Endothelial cell of hepatic sinusoid (primary cell): ENCODE data around the gene PLCG1.

Experiments used
- in situ Hi-C: cut with HindIII; loops from 2 replicates; pipeline ENCODE4 v1.10.0; 2017; ENCODE audit warnings: low sequenced_read_pairs

Gene PLCG1

DNA sequence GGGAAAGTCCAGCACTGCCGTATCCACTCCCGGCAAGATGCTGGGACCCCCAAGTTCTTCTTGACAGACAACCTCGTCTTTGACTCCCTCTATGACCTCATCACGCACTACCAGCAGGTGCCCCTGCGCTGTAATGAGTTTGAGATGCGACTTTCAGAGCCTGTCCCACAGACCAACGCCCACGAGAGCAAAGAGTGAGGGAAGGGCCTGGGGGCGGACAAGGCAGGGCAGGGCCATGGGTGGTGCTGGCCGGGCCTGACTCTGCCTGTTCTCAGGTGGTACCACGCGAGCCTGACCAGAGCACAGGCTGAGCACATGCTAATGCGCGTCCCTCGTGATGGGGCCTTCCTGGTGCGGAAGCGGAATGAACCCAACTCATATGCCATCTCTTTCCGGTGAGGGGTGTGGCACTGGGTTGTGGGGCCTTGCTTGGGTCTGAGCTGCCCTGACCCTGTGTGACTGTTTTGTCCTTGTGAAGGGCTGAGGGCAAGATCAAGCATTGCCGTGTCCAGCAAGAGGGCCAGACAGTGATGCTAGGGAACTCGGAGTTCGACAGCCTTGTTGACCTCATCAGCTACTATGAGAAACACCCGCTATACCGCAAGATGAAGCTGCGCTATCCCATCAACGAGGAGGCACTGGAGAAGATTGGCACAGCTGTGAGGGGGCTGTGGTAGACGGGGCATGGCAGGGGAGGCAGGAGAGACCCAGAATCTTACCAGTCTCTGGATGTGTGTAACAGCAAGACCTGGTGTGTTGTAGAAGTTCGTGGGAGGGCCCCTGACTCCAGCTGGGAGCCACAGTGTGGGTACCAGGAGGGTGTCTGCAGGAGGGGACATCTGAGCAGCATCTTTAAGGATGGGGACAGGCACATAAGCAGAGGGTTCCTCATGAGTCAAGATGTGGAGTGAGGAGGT, 29.1 kb downstream of the PLCG1 start:
- in situ Hi-C loops, result no loop called here

DNA sequence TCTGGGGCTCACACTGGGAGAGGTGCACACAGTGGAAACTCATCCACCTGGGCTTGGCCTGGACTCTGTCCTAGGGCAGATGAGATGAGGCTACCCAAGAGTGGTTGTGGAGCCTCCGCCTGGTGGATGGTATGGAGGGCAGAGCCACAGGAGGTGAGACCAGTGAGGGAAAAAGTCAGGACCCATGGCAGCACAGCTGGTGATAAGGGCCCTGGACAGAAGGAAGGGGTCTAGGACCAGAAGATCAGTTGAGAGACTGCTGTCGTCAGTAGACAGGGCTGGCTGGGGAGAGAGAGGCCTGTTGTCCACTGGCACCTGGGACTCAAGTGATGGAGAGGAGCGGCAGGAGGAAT, 29.8 kb downstream of the PLCG1 start:
- in situ Hi-C loops, result no loop called here

GRCh38 chr20:41167481-41168253, 30.3 kb downstream of the PLCG1 start:
- in situ Hi-C loops, result no loop called here

GRCh38 chr20:41168281-41169161, 31.2 kb downstream of the PLCG1 start:
- in situ Hi-C loops, result no loop called here

- in situ Hi-C loops, result no loop called here
These were observed 31.9 kb downstream of the PLCG1 start for GRCh38 chr20:41169162-41169690.

DNA sequence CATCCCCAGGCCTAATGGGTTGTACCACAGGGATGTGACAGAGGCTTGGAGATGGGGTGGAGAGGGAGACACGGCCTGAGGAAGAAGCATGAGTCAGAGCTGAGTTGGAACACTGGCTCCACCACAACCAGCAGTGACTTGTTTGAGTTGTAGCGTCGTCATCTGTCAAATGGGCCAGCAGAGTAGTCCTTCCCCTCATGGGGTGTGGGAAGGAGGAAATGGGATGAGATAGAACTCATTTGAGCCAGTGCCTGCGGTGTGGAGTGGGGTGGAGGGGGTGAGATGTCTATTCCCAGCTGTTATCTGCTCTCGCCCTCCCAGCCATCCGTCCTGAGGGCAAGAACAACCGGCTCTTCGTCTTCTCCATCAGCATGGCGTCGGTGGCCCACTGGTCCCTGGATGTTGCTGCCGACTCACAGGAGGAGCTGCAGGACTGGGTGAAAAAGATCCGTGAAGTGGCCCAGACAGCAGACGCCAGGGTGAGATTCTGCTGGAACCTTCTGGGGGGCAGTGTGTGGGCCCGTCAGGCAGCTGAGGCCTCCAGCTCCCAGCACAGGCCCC, 32.5 kb downstream of the PLCG1 start:
- in situ Hi-C loops, result no loop called here

DNA sequence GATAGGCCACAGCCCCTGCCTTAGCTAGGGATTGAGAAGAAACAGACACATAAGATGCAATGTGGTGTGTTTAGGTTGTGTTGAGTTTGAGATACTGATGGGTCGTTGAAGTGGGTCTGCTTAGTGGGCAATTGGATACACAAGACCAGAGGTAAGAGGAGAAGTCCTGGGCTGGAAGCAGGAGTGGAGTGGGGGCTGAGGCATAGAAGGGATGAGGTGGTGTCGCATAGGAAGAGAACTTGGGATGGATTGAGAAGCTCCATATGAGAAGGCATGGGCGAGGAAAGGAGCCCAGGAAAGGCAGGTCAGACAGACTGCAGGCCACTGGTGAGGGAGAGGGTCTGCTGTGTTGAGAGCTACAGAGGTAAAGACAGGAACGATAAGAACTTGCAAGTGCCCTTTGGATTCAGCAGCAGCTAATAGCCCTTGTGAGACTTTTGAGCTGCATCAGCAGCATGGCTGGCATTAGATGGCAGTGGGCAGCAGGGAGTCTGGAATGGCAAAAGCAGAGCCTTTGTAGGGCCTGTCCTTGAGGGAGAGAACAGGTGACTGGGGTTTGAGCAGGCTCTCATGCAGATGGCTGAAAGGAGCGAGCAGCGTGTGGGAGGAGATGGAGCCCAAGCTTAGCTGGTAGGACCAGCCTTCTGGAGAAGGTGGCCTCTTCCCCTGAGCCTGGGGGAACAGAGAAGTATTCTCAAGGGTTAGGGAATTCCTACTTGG, 33.2 kb downstream of the PLCG1 start:
- in situ Hi-C loops, result no loop called here

- in situ Hi-C loops, result no loop called here
These were observed 34.5 kb downstream of the PLCG1 start for GRCh38 chr20:41171736-41172295.

GRCh38 chr20:41172296-41173140, 35.2 kb downstream of the PLCG1 start:
- in situ Hi-C loops, result no loop called here

DNA sequence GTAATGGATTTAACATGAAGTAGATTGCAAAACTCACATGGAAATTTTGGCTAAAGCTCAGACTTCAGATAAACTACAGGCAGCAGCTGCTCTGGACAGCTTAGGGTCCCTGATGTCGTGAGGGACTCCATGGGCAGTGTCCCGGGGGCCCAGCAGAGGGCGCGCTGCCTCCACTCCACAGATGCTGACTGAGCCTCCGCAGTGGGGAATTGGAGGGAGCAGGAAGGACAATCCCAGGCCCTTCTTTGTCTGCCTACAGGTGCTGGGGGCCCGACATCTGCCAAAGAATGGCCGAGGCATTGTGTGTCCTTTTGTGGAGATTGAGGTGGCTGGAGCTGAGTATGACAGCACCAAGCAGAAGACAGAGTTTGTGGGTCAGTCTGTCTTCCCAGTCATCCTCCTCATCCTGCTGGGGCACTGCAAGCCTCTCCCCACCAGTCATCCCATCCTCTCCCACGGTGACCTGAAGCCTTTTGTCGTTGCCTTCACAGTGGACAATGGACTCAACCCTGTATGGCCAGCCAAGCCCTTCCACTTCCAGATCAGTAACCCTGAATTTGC, 35.9 kb downstream of the PLCG1 start:
- in situ Hi-C loops, result no loop called here

DNA sequence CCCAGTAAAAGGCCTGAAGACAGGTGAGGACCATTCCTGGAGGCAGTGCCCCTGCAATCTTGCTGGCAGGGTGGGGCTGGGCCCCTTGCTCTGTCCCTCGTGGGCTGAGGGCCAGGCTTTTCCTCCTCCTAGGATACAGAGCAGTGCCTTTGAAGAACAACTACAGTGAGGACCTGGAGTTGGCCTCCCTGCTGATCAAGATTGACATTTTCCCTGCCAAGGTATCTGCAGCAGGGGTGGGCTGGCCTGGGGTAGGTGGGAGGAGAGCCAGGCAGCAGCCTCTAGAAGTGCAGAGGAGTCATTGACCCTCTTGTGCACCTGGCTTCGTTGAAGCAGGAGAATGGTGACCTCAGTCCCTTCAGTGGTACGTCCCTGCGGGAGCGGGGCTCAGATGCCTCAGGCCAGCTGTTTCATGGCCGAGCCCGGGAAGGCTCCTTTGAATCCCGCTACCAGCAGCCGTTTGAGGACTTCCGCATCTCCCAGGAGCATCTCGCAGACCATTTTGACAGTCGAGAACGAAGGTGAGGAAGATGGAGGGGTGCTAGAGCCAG, 36.5 kb downstream of the PLCG1 start:
- in situ Hi-C loops, result no loop called here

- in situ Hi-C loops, result no loop called here
These were observed 37.0 kb downstream of the PLCG1 start for GRCh38 chr20:41174373-41174772.

DNA sequence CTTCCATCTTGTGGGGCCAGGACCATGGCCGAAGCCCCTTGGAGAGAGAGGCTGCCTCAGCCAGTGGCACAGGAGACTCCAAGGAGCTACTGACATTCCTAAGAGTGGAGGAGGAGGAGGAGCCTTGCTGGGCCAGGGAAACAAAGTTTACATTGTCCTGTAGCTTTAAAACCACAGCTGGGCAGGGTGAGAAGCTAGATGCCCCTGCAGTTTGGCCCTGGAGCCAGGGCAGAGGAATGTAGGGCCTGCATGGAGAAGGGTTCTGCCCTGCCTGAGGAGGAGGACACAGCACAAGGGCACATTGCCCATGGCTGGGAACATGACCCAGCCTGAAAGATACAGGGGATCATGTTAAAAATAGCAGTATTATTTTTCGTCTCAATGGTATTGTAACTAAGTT, 37.4 kb downstream of the PLCG1 start:
- in situ Hi-C loops, result no loop called here

DNA sequence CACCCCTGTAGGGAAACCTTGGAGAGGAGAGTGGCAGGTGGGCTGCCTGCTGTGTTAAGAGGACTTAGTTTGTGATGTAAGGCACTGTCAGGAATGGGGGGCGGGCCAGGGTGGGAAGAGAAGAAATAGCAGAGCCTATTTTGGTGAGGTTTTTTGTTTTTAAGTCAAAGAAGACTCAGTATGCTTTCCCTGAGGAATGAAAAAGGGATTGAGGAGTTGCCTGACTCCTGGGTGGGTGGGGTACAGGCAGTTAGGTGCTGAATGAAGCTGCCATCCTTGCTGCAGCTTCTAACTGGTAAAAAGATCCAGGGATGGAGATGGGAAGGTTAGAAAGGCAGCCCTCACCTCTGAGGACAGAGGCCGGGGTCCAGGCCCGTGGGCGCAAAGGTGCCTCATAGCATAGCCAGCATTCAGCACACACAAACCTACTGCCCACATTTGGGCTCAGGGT, 37.9 kb downstream of the PLCG1 start:
- in situ Hi-C loops, result no loop called here

DNA sequence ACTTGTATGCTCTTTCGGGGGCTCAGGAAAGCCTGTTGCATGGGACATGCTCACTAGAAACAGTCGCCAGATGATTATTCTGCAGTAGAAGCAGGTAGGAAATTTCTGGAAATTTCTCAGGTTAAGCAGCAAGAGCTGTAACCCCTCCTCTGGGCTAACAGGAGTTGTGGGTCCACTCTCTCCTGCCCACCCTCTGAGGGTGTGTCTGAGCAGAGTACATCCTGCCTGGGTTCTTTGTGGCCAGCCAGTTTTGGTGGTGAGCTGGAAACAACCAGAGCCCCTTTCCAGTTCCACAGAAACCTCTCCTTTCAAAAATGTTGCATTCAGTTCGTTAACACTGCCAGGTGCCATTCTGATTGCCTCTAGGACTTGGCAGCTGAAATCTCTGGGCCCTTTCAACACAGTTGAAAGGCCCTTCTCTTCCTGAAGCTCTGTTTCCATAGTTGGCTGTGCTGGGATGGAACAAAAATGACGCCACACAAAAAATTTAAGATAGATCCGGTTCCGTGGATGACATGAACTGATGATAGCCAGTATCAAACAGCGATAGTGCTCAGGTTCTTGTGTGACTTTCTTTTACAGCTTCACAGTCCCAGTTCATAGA, 38.5 kb downstream of the PLCG1 start:
- in situ Hi-C loops, result no loop called here

DNA sequence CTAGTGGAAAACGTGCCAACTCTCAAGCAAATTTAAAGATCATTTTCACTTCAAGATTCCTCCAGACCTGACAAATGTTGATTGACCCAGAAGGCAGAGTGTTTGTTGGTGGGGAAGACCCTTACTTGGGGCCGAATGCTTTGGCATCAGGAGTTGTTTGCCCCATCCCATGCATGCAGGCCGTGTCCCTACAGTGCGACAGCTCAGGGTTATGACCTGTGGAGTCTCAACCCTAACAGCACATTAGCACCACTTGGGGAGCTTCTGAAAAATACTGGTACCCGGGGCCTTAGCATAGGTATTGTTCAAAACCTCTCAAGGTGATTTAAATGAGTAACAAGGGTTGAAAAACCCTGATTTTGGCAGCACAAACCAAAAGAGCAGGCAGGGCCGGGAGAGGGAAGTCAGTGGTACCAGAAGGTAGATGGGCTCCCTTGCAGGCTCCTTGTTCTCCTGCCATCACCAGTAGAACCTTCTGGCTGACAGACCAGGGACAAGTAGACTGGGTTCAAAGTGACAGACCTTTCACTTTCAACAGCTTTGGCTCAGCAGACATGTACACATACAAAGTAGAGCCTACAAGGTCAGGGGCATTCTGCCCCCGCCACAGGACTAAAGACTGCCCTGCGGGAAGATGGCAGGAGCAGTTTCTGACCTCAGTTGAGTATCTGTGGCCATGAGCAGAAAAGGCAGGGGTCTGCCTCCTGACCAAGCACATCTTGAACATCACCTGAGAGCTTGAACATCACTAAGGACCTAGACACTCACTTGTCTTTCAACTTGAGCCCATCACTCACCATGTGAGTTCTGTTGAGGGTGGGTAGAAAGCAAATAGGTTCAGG, 39.6 kb downstream of the PLCG1 start:
- in situ Hi-C loops, result no loop called here

DNA sequence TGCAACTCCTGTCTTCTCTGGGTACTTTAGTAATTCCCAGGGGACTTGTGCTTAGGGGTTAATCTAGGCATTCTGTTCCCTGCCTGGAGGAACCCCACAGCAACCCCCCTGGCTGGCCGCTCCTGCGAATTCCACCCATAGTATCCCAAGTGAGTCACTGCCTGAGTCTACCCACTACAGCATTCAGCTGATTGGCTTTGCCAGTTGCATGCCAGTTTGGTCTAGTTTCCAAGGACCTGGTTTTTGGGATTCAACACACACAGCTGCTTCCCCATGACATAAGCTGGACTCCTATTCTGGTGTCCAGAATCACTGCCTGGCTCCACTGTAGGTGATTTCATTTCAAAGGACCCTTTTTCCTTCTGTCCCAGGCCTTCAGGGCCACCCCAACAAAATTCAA, 40.3 kb downstream of the PLCG1 start:
- in situ Hi-C loops, result no loop called here
